Measurements from ENCODE around the gene SASH1.

Gene SASH1

DNA sequence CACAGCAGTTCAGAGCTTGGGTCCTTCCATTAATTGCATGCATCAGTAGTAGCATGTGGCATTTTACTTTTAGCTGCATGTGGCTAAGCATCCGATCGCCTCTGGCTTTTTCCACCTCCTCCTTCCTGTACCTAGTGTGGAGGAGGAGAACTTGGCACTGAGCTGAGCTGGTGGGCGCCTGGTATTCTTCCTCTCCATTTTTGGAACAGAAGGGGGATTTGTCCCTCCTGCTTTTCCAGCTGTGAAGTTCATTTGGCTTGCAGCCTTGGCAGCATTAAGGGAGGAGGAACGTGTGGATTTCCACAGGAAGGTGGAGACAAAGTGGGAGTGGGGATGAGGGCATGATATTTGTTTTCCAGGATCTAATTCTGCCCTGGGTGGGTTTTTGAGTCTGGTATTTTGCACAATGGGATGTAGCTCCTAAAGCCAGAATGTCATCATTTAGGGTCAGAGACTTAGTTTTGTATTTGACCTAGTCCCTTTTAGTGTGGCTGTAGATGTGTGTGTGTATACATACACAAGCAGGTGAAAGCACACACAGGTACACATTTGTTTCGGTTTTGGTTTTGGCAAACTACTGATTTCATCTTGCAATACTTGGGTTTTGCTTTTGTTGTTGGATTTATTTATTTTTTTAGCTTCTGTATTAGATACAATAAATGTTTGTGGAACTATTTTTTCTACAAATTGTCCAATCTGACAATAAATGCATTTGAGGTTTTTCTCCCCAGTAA lies 90.0 kb downstream of the SASH1 start:
- no peak for DNase-seq (ENCODE audit: low read depth)
- TF ChIP-seq, protein P1, sequence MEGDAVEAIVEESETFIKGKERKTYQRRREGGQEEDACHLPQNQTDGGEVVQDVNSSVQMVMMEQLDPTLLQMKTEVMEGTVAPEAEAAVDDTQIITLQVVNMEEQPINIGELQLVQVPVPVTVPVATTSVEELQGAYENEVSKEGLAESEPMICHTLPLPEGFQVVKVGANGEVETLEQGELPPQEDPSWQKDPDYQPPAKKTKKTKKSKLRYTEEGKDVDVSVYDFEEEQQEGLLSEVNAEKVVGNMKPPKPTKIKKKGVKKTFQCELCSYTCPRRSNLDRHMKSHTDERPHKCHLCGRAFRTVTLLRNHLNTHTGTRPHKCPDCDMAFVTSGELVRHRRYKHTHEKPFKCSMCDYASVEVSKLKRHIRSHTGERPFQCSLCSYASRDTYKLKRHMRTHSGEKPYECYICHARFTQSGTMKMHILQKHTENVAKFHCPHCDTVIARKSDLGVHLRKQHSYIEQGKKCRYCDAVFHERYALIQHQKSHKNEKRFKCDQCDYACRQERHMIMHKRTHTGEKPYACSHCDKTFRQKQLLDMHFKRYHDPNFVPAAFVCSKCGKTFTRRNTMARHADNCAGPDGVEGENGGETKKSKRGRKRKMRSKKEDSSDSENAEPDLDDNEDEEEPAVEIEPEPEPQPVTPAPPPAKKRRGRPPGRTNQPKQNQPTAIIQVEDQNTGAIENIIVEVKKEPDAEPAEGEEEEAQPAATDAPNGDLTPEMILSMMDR (IDR thresholded peaks at IDR 0.05; ENCODE audit: insufficient read depth, low read depth, low read length, missing control alignments), result no peak
- no peak overlapping the region for H3K4me3 ChIP-seq (ENCODE audit: low read length)

DNA sequence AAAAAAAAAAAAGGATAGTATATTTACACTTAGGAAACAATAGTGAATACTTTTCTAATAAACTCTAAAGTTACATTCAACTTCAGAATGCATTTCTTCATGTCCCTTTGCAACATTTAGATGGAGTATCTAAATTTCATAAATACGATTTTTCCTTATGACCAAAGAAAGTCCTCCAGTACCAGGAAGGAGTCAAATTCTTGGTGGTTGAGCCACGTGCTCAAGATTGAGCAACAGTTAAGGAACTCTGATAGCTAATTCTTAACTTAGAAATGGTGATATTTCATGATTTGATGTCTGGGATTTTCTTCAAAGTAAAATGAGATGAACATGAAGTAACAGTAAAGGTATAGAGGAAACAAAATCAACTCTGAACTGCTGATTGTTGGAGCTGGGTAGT lies 92.7 kb downstream of the SASH1 start:
- H3K4me3 ChIP-seq (ENCODE audit: low read length), result no peak overlapping the region
- peak; percentile 15 for DNase-seq (ENCODE audit: low read depth)
- TF ChIP-seq, protein P1 (IDR thresholded peaks at IDR 0.05; ENCODE audit: insufficient read depth, low read depth, low read length, missing control alignments), result no peak

DNA sequence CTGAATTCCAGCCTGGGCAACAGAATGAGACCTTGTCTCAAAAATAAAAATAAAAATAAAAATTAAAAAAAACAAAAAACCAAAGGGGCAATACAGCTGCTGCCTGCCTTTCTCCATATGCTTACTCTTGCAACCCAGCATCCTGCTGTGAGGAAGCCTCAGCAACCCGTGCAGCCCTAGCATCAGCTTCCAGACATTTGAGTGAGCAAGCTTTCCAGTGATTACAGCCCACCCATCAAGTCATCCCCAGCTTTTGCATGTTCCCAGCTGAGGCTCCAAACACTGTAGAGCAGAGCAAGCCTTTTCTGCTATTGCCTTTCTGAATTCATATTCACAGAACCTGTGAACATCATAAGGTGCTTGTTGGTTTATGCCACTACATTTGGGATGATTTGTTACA lies 93.8 kb downstream of the SASH1 start:
- TF ChIP-seq, protein P1 (IDR thresholded peaks at IDR 0.05; ENCODE audit: insufficient read depth, low read depth, low read length, missing control alignments), result no peak
- H3K4me3 ChIP-seq (ENCODE audit: low read length), result no peak overlapping the region
- no peak for DNase-seq (ENCODE audit: low read depth)

DNA sequence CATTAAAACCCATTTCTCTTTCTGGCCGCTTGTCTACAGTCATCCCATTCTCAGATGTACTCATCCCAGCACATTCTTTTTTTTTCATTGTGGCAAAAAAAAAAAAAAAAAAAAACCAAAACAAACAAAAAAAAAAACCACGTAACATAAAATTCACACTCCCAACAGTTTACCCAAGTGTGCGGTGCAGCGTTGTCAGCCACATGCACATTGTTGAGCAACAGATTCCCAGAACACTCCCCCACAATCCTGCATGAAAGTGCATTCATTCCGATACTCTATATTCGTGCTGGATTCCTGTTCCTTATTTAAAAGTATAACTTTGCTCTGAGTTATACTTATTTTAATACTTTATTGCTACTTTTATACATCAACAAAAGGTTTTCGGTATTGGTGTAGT lies 96.0 kb downstream of the SASH1 start:
- no peak for DNase-seq (ENCODE audit: low read depth)
- TF ChIP-seq, protein P1 (IDR thresholded peaks at IDR 0.05; ENCODE audit: insufficient read depth, low read depth, low read length, missing control alignments), result no peak
- H3K4me3 ChIP-seq (ENCODE audit: low read length), result no peak overlapping the region

DNA sequence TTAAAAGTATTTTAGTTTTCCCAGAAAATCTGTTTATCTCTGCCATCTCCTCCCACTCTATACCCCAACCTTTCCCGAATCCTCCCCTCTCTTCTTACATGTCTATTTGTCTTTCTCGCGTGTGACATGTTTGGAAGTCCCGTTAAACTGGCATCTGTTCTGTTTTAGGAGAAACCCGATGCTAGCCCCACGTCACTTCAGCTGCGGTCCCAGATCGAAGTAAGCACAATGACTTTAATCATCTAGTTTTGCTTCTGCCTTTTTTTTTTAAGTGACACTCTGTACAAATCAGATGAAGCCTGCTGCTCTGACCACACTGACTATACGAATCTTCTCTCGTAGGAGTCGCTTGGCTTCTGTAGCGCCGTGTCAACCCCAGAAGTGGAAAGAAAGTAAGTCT lies 97.4 kb downstream of the SASH1 start:
- no peak overlapping the region for H3K4me3 ChIP-seq (ENCODE audit: low read length)
- TF ChIP-seq, protein P1 (IDR thresholded peaks at IDR 0.05; ENCODE audit: insufficient read depth, low read depth, low read length, missing control alignments), result no peak
- DNase-seq (ENCODE audit: low read depth), result no peak

DNA sequence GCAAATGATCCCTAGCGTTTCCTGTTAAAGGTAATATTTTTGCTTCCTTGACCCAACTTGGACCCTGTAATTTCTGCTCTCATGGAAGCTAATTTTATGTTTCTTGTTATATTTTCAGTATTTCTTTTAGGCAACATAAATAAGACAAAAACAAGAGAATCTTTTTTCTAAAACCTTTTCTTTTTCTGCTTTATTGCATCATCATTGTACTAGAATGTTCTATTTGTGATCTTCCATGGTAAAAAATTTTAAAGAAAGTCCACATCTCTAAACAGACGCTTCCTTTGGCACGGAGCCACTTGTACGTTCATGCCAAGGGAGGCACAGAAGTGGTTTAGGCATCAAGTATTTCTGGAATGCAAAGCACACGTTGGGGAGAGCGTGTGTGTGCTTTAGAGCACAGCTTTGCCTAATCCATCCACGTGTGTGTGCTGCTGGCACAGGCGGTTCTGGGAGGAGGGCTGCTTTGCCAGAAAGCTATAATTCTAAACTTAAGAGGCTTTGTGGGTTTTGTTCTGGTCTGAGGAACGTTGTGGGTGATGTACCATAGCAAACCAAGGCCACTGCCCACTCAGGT lies 98.3 kb downstream of the SASH1 start:
- peak; percentile 82 for DNase-seq (ENCODE audit: low read depth)
- H3K4me3 ChIP-seq (ENCODE audit: low read length), result no peak overlapping the region
- TF ChIP-seq, protein P1 (IDR thresholded peaks at IDR 0.05; ENCODE audit: insufficient read depth, low read depth, low read length, missing control alignments), result no peak
